ENCODE results near the gene FOXS1.

Gene FOXS1

GRCh38 chr20:31868853-31869672 is 23.7 kb upstream of the FOXS1 start:
- H3K27ac ChIP-seq (replicated peaks), result no peak overlapping the region
- peaks cover 27% of the 10 kb centered on the region for H3K27me3 ChIP-seq (ENCODE audit: insufficient read depth, poor library complexity, severe bottlenecking)
- no peak overlapping the region for H3K4me3 ChIP-seq (replicated peaks; ENCODE audit: insufficient read depth, low read length)
- no peak for TF ChIP-seq CTCF (IDR thresholded peaks at IDR 0.05; ENCODE audit: insufficient read depth, low read length)
- DNase-seq (ENCODE audit: low read depth in 1 of 2, low spot score in 1 of 2), result peak in 1 of 2 experiments; percentile 31

DNA sequence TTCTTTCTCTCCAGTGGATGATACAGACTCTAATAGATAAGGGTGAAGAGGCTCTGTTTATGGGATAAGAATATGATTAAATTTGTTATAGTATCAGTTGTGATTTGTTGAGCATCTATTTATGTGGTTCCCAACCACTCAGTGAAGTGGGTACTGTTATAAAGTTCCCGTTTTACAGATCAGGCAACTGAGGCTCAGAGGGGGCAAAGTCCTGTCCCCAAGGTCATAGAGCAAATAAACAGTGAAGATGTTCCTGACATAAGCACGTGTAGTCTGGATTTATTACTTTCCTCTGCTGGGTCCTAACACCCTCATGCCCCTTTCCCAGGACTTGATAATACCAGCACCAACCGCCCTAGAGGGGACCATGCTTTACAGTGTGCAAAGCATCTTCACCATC is 20.8 kb upstream of the FOXS1 start:
- DNase-seq (ENCODE audit: low read depth in 1 of 2, low spot score in 1 of 2), result no peak

GRCh38 chr20:31864521-31865400 is 19.4 kb upstream of the FOXS1 start:
- no peak for DNase-seq (ENCODE audit: low read depth in 1 of 2, low spot score in 1 of 2)
- Histone ChIP-seq H3K4me3 (replicated peaks; ENCODE audit: insufficient read depth, low read length) (no peak overlapping the region), H3K27me3 (ENCODE audit: insufficient read depth, poor library complexity, severe bottlenecking) (peaks cover 37% of the 10 kb centered on the region), H3K27ac (replicated peaks) (no peak overlapping the region)
- TF ChIP-seq POLR2AphosphoS5 (IDR thresholded peaks at IDR 0.05; ENCODE audit: low read depth) (no peak), SPI1 (IDR thresholded peaks at IDR 0.05; ENCODE audit: borderline replicate concordance, low read depth) (no peak), GABPA (IDR thresholded peaks at IDR 0.05; ENCODE audit: low read depth) (no peak), CTCF (IDR thresholded peaks at IDR 0.05; ENCODE audit: insufficient read depth, low read length) (no peak), REST (IDR thresholded peaks at IDR 0.05; ENCODE audit: insufficient replicate concordance, low read depth) (no peak)

More for the DNA sequence above, 20.8 kb upstream of the FOXS1 start:
- H3K27ac ChIP-seq (replicated peaks), result no peak overlapping the region
- TF ChIP-seq GABPA (IDR thresholded peaks at IDR 0.05; ENCODE audit: low read depth) (no peak), REST (IDR thresholded peaks at IDR 0.05; ENCODE audit: insufficient replicate concordance, low read depth) (no peak), SPI1 (IDR thresholded peaks at IDR 0.05; ENCODE audit: borderline replicate concordance, low read depth) (no peak), POLR2AphosphoS5 (IDR thresholded peaks at IDR 0.05; ENCODE audit: low read depth) (no peak), CTCF (IDR thresholded peaks at IDR 0.05; ENCODE audit: insufficient read depth, low read length) (no peak)
- no peak overlapping the region for H3K4me3 ChIP-seq (replicated peaks; ENCODE audit: insufficient read depth, low read length)
- peaks cover 33% of the 10 kb centered on the region for H3K27me3 ChIP-seq (ENCODE audit: insufficient read depth, poor library complexity, severe bottlenecking)
